ENCODE measurements around the gene SIN3A.

SIN3A gene

DNA sequence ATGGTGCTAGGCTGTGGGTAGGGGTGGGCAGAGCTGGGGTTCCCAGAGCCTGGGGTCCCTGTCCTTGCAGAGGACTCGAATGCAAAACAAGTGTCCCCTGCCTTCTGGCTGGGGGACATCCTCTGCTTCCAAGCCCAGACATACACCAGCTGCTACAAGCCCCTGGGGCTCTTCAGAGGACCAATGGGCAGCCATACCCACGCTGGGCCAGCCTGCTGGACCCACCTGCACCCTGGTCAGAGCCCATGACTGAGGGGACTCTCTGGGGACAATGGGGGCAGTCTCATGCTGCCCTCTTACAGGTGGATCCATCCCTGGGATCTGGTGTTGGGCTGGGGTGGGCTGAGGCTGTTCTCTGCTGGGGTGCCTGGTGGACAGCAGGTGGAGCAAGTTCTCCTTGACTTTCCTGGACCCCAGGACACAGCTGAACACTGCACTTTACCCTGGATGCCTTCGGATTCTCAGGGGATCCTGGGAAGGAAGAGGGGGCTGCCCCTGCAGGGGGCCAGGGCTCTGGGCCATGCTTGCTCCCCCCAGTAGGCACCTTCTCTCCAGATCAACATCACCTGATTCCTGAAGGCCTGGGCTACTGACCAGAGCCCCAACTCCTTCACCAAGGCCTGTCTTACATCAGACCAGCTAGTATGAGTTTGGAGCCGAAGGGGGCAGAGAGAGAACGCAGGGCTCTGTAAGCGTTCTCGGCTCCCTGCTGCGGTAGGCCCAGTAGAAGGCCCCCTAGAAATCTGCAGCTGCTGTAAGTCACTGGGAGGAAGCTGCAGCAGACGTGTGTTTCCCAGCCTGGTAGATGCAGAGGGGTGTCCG is 122.8 kb downstream of the SIN3A start:
- no peak for DNase-seq

DNA sequence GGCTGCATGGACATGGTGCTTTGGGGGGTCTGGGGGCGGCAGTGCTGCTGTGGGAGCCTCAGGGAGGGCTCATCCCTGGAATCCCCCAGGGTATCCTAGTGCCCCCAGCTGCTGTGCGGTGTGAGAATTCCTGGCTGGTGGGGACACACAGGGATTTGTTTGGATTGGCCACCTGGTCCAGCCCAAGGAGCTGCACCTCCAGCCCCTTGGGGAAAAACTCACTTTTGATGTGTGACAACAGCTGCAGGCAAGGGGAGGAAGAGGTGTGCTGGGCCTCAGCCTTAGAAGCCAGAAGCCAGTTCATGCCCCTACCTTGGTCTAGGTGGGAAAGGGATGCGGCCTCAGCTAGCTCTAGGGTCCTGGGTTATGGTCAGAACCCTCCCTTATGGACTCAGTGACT is 124.0 kb downstream of the SIN3A start:
- DNase-seq = no peak

DNA sequence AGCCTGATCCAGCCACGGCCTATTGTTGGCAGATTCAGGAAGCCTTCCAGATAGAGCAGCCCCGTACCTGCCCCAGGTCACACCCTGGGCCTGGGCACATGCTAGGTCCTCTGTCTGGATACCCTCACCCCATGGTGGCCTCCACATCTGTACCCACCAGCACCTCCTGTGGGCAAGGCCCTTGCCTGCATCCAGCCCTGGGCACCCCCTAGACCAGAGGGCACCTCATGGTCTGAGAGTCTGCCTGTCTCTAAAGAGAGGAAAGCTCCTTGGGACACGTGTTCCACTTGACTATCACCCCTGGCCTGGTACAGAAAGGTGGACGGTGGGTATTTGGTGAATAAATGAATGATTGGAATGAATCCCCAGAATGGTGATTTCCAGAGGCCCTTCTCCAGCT is 124.5 kb downstream of the SIN3A start:
- DNase-seq = no peak

DNA sequence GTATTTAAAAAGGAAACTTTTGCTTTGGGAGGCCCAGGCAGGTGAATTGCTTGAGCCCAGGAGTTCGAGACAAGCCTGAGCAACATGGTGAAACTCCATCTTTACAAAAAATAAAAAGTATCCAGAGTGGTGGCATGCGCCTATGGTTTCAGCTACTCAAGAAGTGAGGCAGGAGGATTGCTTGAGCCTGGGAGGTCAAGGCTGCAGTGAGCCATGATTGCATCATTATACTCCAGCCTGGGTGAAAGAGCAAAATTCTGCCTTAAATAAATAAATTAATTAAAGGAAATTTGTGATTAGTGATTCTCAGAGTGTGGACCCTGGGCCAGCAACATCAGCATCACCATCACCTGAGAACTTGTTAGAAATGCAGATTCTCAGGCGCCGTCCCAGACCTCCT is 125.6 kb downstream of the SIN3A start:
- no peak for DNase-seq

DNA sequence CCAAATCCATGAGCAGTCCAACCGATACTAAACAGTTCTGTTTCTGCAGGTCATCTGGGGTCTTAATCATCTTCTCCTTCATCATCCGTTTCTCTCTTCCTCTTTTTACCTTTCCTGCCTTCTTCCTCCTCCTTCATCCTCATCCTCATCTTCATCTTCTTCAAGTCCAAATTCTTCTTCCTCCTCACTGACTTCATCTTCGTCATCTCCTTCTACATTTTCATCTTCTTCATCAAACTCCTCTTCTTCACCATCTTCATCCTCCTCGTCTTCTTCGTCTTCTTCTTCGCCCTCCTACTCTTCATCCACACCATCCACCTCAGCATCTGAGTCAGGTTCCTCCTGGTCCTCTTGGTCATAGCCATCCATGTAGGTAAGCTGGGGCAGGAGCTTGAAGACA is 129.8 kb downstream of the SIN3A start:
- DNase-seq = no peak

Measured in amniotic stem cell (primary cell).